ENCODE results near the gene KIAA0586. TPM values are rescaled to one million over a fixed set of nuclear protein-coding genes. Genes with fewer than 3 reads are reported as not detected.

The KIAA0586 gene
- total and polyA plus RNA-seq, 2 of the 4 experiments (the other 2 are of a cell fraction): 9.4 to 36.7 TPM

DNA sequence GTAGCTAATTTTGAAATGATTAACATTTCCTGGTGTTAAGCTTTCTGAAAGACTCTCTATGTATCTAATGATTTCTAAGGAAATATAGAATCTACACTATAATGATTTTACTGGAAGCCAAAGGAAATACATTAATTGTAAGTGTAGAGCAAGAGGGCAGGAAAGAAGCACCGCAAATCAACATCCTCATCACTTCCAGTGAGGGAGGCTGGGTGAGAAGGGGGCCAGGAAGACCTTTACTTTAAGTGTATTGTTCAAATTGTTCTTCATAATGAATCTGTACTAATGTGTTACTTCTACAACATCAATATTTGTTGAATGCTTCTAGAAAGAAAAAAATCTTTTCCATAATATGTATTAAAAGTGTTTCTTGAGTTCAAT lies 144.9 kb downstream of the KIAA0586 start (continued):
- TF ChIP-seq, protein P1, sequence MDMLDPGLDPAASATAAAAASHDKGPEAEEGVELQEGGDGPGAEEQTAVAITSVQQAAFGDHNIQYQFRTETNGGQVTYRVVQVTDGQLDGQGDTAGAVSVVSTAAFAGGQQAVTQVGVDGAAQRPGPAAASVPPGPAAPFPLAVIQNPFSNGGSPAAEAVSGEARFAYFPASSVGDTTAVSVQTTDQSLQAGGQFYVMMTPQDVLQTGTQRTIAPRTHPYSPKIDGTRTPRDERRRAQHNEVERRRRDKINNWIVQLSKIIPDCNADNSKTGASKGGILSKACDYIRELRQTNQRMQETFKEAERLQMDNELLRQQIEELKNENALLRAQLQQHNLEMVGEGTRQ (IDR thresholded peaks at IDR 0.05; ENCODE audit: low read depth, low read length): no peak

DNA sequence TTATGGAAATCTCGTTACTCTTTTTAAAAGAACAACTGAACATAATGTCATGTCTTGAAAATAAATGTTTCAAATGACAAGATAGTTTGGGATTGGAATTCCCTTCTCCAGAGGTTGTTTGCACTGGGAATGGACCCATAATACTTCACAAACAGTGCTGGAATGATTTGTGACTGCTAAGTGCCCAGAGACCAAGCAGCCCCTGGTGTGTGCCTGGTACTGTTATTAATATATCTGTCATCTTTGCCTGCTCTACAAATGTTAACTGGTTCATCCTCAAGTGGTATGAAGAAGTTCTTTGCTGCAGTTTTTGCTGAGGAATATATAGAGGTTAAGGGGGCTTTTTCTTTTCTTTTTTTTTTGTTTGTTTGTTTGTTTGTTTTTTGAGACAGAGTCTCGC lies 145.3 kb downstream of the KIAA0586 start:
- H2BK20ac ChIP-seq (ENCODE audit: low read depth, low read length): no peak overlapping the region
- H2AK5ac ChIP-seq (ENCODE audit: low read depth, low read length): no peak overlapping the region
- ATAC-seq (ENCODE audit: low read depth) (no peak), DNase-seq (no peak)
- H3K23ac ChIP-seq (ENCODE audit: low read depth, low read length): peak overlapping the region; percentile 52; the same call in 1 of the 2 replicates
- H4K91ac ChIP-seq (ENCODE audit: insufficient read depth, low read depth, low read length): no peak overlapping the region
- H3K14ac ChIP-seq (replicated peaks; ENCODE audit: low read depth, low read length): no peak overlapping the region
- no peaks in the 10 kb centered on the region for H3K79me1 ChIP-seq (ENCODE audit: low read depth in 1 of 2, low read length in 2 of 2)
- H2BK15ac ChIP-seq (ENCODE audit: low read depth, low read length): no peak overlapping the region
- no peaks in the 10 kb centered on the region for H4K20me1 ChIP-seq (ENCODE audit: insufficient read depth, low read length)
- no peaks in the 10 kb centered on the region for H3K36me3 ChIP-seq (ENCODE audit: control insufficient read depth, insufficient read depth, low read length)
- peaks cover 2% of the 10 kb centered on the region for H3K27me3 ChIP-seq (ENCODE audit: control insufficient read depth, insufficient read depth, low read length)
- ChIA-PET POLR2A (ENCODE audit: unreplicated experiment) (no interaction called here), CTCF (interaction anchor here (1.1 kb wide), 1 partner anchor 11 kb away, joined by 3 read pairs; no protein-coding TSS in a partner anchor)
- no CpG with 5 or more reads among the region's 2 CpGs for WGBS, 2 experiments (ENCODE audit: extremely low coverage in 2 of 2, insufficient read length in 1 of 2)
- H3K18ac ChIP-seq (ENCODE audit: low read depth, low read length): no peak overlapping the region
- no peak overlapping the region for H2AFZ ChIP-seq (replicated peaks; ENCODE audit: low read length, poor library complexity)
- dilution Hi-C loops (cut with HindIII; ENCODE audit: low sequenced_read_pairs, unreplicated experiment): no loop called here
- no peak overlapping the region for H3K27ac ChIP-seq (ENCODE audit: insufficient read depth, low read length)
- TF ChIP-seq CHD1 (IDR thresholded peaks at IDR 0.05; ENCODE audit: low read depth, low read length) (no peak), SMC3 (IDR thresholded peaks at IDR 0.05; ENCODE audit: low read depth, low read length) (no peak), POLR2A (IDR thresholded peaks at IDR 0.05; ENCODE audit: low read depth, low read length) (no peak), RAD21 (IDR thresholded peaks at IDR 0.05; ENCODE audit: low read length) (no peak), BHLHE40 (IDR thresholded peaks at IDR 0.05; ENCODE audit: low read depth, low read length) (no peak), RCOR1 (IDR thresholded peaks at IDR 0.05; ENCODE audit: insufficient replicate concordance, low read length) (no peak)
- TF ChIP-seq, protein P2, sequence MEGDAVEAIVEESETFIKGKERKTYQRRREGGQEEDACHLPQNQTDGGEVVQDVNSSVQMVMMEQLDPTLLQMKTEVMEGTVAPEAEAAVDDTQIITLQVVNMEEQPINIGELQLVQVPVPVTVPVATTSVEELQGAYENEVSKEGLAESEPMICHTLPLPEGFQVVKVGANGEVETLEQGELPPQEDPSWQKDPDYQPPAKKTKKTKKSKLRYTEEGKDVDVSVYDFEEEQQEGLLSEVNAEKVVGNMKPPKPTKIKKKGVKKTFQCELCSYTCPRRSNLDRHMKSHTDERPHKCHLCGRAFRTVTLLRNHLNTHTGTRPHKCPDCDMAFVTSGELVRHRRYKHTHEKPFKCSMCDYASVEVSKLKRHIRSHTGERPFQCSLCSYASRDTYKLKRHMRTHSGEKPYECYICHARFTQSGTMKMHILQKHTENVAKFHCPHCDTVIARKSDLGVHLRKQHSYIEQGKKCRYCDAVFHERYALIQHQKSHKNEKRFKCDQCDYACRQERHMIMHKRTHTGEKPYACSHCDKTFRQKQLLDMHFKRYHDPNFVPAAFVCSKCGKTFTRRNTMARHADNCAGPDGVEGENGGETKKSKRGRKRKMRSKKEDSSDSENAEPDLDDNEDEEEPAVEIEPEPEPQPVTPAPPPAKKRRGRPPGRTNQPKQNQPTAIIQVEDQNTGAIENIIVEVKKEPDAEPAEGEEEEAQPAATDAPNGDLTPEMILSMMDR (conservative IDR thresholded peaks at IDR 0.05; ENCODE audit: low read depth, low read length): no peak
- TF ChIP-seq, protein P1 (IDR thresholded peaks at IDR 0.05; ENCODE audit: low read depth, low read length): no peak
- TF ChIP-seq, protein P3, sequence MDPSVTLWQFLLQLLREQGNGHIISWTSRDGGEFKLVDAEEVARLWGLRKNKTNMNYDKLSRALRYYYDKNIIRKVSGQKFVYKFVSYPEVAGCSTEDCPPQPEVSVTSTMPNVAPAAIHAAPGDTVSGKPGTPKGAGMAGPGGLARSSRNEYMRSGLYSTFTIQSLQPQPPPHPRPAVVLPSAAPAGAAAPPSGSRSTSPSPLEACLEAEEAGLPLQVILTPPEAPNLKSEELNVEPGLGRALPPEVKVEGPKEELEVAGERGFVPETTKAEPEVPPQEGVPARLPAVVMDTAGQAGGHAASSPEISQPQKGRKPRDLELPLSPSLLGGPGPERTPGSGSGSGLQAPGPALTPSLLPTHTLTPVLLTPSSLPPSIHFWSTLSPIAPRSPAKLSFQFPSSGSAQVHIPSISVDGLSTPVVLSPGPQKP (IDR thresholded peaks at IDR 0.05; ENCODE audit: borderline replicate concordance, low read depth, low read length): no peak
- H3K4me3 ChIP-seq (ENCODE audit: insufficient read depth, low read depth, low read length): no peak overlapping the region
- no peak overlapping the region for H4K8ac ChIP-seq (ENCODE audit: low read depth in 2 of 2, low read length in 2 of 2)
- no peak overlapping the region; the same call in 1 of the 2 replicates for H3K4ac ChIP-seq (ENCODE audit: low read depth, low read length)
- no peaks in the 10 kb centered on the region for H3K9me1 ChIP-seq (ENCODE audit: insufficient read depth, low read length)
- H3K9me3 ChIP-seq (ENCODE audit: control insufficient read depth, insufficient read depth, low read length): no peaks in the 10 kb centered on the region
- in situ Hi-C loops (cut with MboI; ENCODE audit: low sequenced_read_pairs): no loop called here
- H2BK120ac ChIP-seq (ENCODE audit: low read depth, low read length): no peak overlapping the region
- intact Hi-C loops (cut with micrococcal nuclease): no loop called here
- no peak overlapping the region for H3K56ac ChIP-seq (ENCODE audit: extremely low read depth, insufficient read depth, low read length)
- peaks cover 9% of the 10 kb centered on the region for H3K4me1 ChIP-seq (ENCODE audit: control insufficient read depth, insufficient read depth, low read length)
- no peak overlapping the region for H3K4me2 ChIP-seq (ENCODE audit: low read depth, low read length)
- H2AK9ac ChIP-seq (replicated peaks; ENCODE audit: low read depth, low read length, poor library complexity): no peak overlapping the region
- no peak overlapping the region for H3K9ac ChIP-seq (ENCODE audit: low read depth, low read length)
- BruUV-seq (replicated peaks): no TSS peak
- no peak overlapping the region for H4K5ac ChIP-seq (ENCODE audit: low read depth, low read length)
- no peak overlapping the region for H2BK5ac ChIP-seq (ENCODE audit: low read depth, low read length, poor library complexity, severe bottlenecking)

Data from IMR-90 (cell line).